ENCODE data around the gene CCDC187. TPM values are rescaled to one million over a fixed set of nuclear protein-coding genes. Genes with fewer than 3 reads are reported as not detected.

Gene CCDC187
- total RNA-seq, 2 experiments from 2014 or later: not detected

DNA sequence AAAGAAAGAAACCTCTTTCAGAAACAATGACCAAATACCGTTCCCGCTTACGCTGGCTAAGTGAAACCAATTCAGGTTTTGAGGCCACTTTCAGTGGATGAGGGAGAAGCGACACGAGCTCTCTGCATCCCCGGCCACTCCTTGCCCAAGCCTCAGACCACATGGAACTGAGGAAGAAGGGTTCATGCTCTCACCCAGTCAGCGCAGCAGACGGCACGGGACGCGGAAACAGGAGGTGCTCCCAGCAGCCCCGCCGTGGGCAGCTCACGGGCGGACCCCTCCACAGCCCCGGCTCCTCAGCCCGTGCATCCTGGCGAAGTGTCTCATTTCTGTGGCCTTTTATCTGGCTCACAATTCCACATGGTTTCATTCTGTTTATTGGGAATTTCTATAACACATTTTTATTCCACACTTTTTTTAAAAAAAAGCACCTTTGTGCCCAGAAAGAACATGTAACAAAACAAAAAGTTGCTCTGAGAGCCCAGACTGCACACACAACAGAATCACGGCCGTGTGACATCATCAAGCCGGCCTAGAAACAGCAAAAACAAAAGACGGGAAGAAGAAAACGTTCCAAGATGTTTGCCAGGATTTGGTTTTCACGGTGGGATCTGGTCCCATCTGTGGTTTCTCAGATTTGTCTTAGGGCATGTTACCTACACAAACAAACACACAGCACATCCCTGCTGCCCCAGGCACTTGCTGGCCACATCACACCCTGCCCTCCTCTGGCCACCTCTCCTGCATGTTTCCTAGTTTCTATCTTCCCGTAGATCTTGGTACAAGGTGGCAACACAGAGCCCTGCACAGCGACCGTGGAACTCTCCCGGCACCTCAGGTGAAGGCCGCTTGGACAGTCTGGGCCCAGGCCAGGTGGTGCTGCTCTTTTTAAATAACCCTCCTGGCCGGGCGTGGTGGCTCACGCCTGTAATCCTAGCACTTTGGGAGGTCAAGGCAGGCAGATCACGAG lies 74.5 kb downstream of the CCDC187 start:
- peaks cover 2% of the 10 kb centered on the region for H3K36me3 Mint-ChIP-seq (ENCODE audit: low read depth)
- no peaks in the 10 kb centered on the region for H3K27me3 Mint-ChIP-seq (ENCODE audit: low read depth)
- H3K9me3 Mint-ChIP-seq (ENCODE audit: insufficient read depth): no peaks in the 10 kb centered on the region
- no peak overlapping the region for H3K27ac Mint-ChIP-seq
- no peak for ATAC-seq
- ChIA-PET CTCF (interaction anchor here (1.7 kb wide), 1 partner anchor 14 kb away, joined by 3 read pairs; no protein-coding TSS in a partner anchor), POLR2A (no interaction called here)
- no peak overlapping the region for H3K4me3 Mint-ChIP-seq
- no peak for DNase-seq
- H3K4me1 Mint-ChIP-seq (ENCODE audit: low read depth): peaks cover 35% of the 10 kb centered on the region

- no peak overlapping the region for H3K4me3 Mint-ChIP-seq
- no peak for ATAC-seq
- no peak overlapping the region for H3K27ac Mint-ChIP-seq
- H3K36me3 Mint-ChIP-seq (ENCODE audit: low read depth): peaks cover 7% of the 10 kb centered on the region
- no peaks in the 10 kb centered on the region for H3K27me3 Mint-ChIP-seq (ENCODE audit: low read depth)
- POLR2A ChIA-PET: no interaction called here
- DNase-seq: no peak
- H3K4me1 Mint-ChIP-seq (ENCODE audit: low read depth): peaks cover 24% of the 10 kb centered on the region
- CTCF ChIA-PET: interaction anchor here (1.7 kb wide), 1 partner anchor 15 kb away, joined by 3 read pairs; no protein-coding TSS in a partner anchor
- no peaks in the 10 kb centered on the region for H3K9me3 Mint-ChIP-seq (ENCODE audit: insufficient read depth)
Observed at GRCh38 chr9:136228107-136228875, 75.6 kb downstream of the CCDC187 start.

GRCh38 chr9:136226680-136227407 lies 77.0 kb downstream of the CCDC187 start:
- no peak for DNase-seq
- no peaks in the 10 kb centered on the region for H3K9me3 Mint-ChIP-seq (ENCODE audit: insufficient read depth)
- H3K36me3 Mint-ChIP-seq (ENCODE audit: low read depth): peaks cover 9% of the 10 kb centered on the region
- H3K27me3 Mint-ChIP-seq (ENCODE audit: low read depth): no peaks in the 10 kb centered on the region
- POLR2A ChIA-PET: interaction anchor here (1.5 kb wide), 1 partner anchor 15 kb away, joined by 3 read pairs; no protein-coding TSS in a partner anchor
- CTCF ChIA-PET: interaction anchor here (2.8 kb wide), 1 partner anchor 16 kb away, joined by 10 read pairs; no protein-coding TSS in a partner anchor
- H3K4me1 Mint-ChIP-seq (ENCODE audit: low read depth): peaks cover 13% of the 10 kb centered on the region
- ATAC-seq: no peak
- H3K27ac Mint-ChIP-seq: no peak overlapping the region
- no peak overlapping the region for H3K4me3 Mint-ChIP-seq

DNA sequence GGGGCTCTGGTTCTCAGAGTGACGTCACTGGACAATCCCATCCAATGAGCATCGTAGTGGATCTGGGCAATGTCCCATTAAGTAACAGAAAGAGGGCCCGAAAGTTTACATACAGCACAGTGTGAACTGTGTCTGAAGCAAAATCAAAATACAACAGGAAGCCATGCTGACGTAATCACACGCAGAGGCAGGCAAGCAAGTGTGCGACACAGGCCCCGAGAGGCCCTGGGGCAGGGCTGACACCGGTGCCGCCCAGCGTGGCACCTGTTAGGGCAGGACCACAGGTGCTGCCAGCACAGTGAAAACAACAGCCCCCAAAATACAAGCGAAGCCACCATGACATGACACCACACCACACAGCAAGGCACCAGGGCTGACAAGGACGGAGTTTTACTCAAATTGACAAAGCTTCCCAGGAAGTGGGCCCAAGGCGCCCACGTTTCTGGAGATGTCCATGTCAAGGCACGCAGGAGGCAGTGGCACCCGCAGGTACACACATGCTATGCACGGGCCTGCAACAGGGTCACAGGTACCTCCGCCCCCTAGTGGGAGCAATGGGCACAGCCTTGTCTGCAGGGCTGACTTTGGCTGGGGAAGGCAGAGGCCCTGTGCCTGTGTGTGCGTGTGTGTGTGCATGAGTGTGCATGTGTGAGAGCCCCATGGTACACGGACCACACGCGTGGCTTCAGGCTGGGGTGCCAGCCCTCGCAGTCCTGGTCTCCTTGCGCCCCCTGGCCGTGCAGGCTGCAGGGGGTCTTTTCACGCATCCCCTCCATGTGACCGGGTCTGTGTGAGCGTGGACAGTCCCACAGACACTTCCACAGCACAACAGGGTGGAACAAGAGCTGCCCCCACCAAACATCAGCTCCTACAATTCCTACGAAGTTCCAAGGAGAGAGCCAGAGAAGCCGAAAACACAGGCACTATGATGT lies 77.9 kb downstream of the CCDC187 start:
- H3K36me3 Mint-ChIP-seq (ENCODE audit: low read depth): peaks cover 15% of the 10 kb centered on the region
- H3K4me3 Mint-ChIP-seq: no peak overlapping the region
- ATAC-seq (peak; percentile 94), DNase-seq (peak; percentile 75)
- CTCF ChIA-PET: interaction anchor here (1.3 to 2.8 kb wide), 3 partner anchors 17 to 41 kb away, joined by 3 to 10 read pairs (median 5); no protein-coding TSS in a partner anchor
- no peaks in the 10 kb centered on the region for H3K27me3 Mint-ChIP-seq (ENCODE audit: low read depth)
- peaks cover 13% of the 10 kb centered on the region for H3K4me1 Mint-ChIP-seq (ENCODE audit: low read depth)
- H3K27ac Mint-ChIP-seq: no peak overlapping the region
- H3K9me3 Mint-ChIP-seq (ENCODE audit: insufficient read depth): no peaks in the 10 kb centered on the region
- POLR2A ChIA-PET: interaction anchor here (0.7 to 1.5 kb wide), 2 partner anchors 15 to 30 kb away, joined by 3 read pairs; no protein-coding TSS in a partner anchor

DNA sequence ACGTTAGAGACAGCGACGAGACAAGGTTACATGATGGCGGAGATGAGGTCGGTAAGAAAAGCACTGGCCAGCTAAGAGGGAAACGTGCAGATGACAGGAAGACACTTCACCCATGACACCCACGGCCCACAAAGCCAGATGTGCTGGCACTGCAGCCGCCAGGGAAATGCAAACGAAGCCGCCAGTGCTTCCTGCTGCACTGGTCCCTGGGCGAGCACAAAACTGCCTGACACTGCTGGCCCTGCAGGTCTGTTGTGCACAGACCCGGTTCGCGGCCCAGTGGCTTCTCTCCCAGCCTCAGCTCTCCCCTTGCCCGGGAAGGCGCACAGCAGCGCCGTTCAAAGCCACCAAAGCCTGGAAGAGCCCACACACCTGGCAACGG lies 78.5 kb downstream of the CCDC187 start:
- Mint-ChIP-seq H3K9me3 (ENCODE audit: insufficient read depth) (no peaks in the 10 kb centered on the region), H3K4me1 (ENCODE audit: low read depth) (peaks cover 19% of the 10 kb centered on the region), H3K27ac (no peak overlapping the region), H3K4me3 (no peak overlapping the region), H3K36me3 (ENCODE audit: low read depth) (peaks cover 17% of the 10 kb centered on the region), H3K27me3 (ENCODE audit: low read depth) (no peaks in the 10 kb centered on the region)
- ChIA-PET POLR2A (interaction anchor here (0.7 to 1.5 kb wide), 2 partner anchors 16 to 29 kb away, joined by 3 read pairs; no protein-coding TSS in a partner anchor), CTCF (interaction anchor here (0.9 to 2.8 kb wide), 4 partner anchors 14 to 42 kb away, joined by 3 to 10 read pairs (median 4); no protein-coding TSS in a partner anchor)
- DNase-seq (no peak), ATAC-seq (no peak)

DNA sequence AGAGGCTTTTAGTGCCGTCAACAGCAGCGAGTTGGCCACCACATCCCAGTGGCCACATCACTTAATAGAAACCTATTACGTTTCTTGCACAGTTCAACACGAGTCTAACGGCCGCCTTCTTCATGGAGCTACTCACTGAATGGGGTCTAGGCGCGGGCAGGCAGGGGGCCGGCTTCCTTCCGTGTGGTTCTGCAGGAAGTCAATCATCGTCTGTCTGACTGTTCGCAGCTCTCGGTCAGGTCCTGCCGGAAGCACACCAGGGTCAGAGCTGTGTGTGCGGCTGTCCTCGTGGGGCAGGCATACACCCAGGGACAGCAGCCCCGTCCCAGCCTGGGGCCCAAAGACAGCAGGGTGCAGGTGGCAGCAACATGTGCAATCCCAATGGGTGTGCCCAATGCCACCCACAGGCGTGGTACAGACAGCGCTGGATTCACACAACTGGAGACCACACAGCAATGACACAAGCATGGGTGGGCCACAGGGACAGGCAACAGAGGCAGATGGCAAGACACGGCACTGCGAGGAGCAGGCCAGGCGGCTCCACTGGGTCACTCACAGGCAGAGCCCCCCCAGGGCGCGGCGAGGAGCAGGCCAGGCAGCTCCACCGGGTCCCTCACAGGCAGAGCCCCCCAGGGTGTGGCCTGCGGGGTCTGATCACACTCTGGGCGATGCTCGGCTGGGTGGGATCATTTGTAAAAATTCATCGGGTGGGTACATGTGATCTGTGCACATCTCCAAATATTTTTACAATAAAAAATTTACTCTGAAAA lies 79.8 kb downstream of the CCDC187 start:
- H3K27ac Mint-ChIP-seq: no peak overlapping the region
- ATAC-seq (no peak), DNase-seq (no peak)
- H3K4me3 Mint-ChIP-seq: no peak overlapping the region
- ChIA-PET POLR2A (interaction anchor here (0.6 kb wide), 1 partner anchor 1909 kb away, joined by 4 read pairs; no protein-coding TSS in a partner anchor), CTCF (interaction anchor here (0.9 to 2.8 kb wide), 4 partner anchors 16 to 43 kb away, joined by 3 to 10 read pairs (median 4); no protein-coding TSS in a partner anchor)
- peaks cover 17% of the 10 kb centered on the region for H3K36me3 Mint-ChIP-seq (ENCODE audit: low read depth)
- H3K27me3 Mint-ChIP-seq (ENCODE audit: low read depth): no peaks in the 10 kb centered on the region
- no peaks in the 10 kb centered on the region for H3K9me3 Mint-ChIP-seq (ENCODE audit: insufficient read depth)
- H3K4me1 Mint-ChIP-seq (ENCODE audit: low read depth): peaks cover 22% of the 10 kb centered on the region

- POLR2A ChIA-PET: no interaction called here
- no peak for DNase-seq
- Mint-ChIP-seq H3K9me3 (ENCODE audit: insufficient read depth) (no peaks in the 10 kb centered on the region), H3K27ac (no peak overlapping the region), H3K27me3 (ENCODE audit: low read depth) (no peaks in the 10 kb centered on the region), H3K4me1 (ENCODE audit: low read depth) (peaks cover 22% of the 10 kb centered on the region), H3K4me3 (no peak overlapping the region), H3K36me3 (ENCODE audit: low read depth) (peaks cover 17% of the 10 kb centered on the region)
- ATAC-seq: no peak
- CTCF ChIA-PET: no interaction called here
Observed at GRCh38 chr9:136222906-136223285, 81.0 kb downstream of the CCDC187 start.

GRCh38 chr9:136222166-136222905 lies 81.6 kb downstream of the CCDC187 start:
- Mint-ChIP-seq H3K36me3 (ENCODE audit: low read depth) (peaks cover 17% of the 10 kb centered on the region), H3K4me1 (ENCODE audit: low read depth) (peaks cover 22% of the 10 kb centered on the region), H3K27ac (no peak overlapping the region), H3K9me3 (ENCODE audit: insufficient read depth) (no peaks in the 10 kb centered on the region), H3K27me3 (ENCODE audit: low read depth) (no peaks in the 10 kb centered on the region), H3K4me3 (no peak overlapping the region)
- DNase-seq: no peak
- ChIA-PET POLR2A (no interaction called here), CTCF (no interaction called here)
- no peak for ATAC-seq

- ChIA-PET POLR2A (no interaction called here), CTCF (no interaction called here)
- peak overlapping the region; percentile 64 for H3K27ac Mint-ChIP-seq
- H3K4me1 Mint-ChIP-seq (ENCODE audit: low read depth): peaks cover 17% of the 10 kb centered on the region
- no peak overlapping the region for H3K4me3 Mint-ChIP-seq
- no peak for DNase-seq
- ATAC-seq: peak; percentile 51
- no peaks in the 10 kb centered on the region for H3K27me3 Mint-ChIP-seq (ENCODE audit: low read depth)
- H3K36me3 Mint-ChIP-seq (ENCODE audit: low read depth): peaks cover 25% of the 10 kb centered on the region
- no peaks in the 10 kb centered on the region for H3K9me3 Mint-ChIP-seq (ENCODE audit: insufficient read depth)
Observed at GRCh38 chr9:136220017-136220729, 83.7 kb downstream of the CCDC187 start.

Data from activated CD8-positive, alpha-beta T cell treated with anti-CD3 and anti-CD28 coated beads, Interleukin-2, amount 10 ng/mL, durations not matched to agents 7 days and 5 days (primary cell).